Body of pancreas (tissue), 4 donors: Measurements from ENCODE around the gene PGAP2. TPM values are rescaled to one million over a fixed set of nuclear protein-coding genes. Genes with fewer than 3 reads are reported as not detected.
"Not testable (repeated sequence)": the region's sequence is repeated elsewhere in the genome, so short reads cannot be mapped to it uniquely, and the experiment has no call there.

Experiments
- ATAC-seq: fragments of 150-250 bp; one replicate; pipeline ENCODE4 v1.9.1; 2016
- DNase-seq, 4 donors: peaks; one replicate each; pipeline ENCODE4 v3.0.0-alpha.2; 2019
- H3K27ac ChIP-seq, 4 donors: fragments of 200-600 bp; sonication (generic); 1 replicate in 3 of 4; 2 replicates in 1 of 4; pipeline versions ENCODE4 v1.5.1 to v1.6.1; 2016 to 2019; ENCODE audit warnings: mild to moderate bottlenecking in 1 of 4, mixed read lengths in 1 of 4, moderate library complexity in 1 of 4
- H3K27me3 ChIP-seq, 2 donors: fragments of 200-600 bp; sonication (generic); one replicate each; pipeline ENCODE4 v1.6.0; 2016; ENCODE audit warnings: mild to moderate bottlenecking in 1 of 2
- H3K36me3 ChIP-seq, 2 donors: fragments of 200-600 bp; sonication (generic); replicated peaks in 1 of 2; 2 replicates each; pipeline ENCODE4 v1.5.1; 2016; ENCODE audit warnings: low read depth in 2 of 2; ENCODE audit not compliant: insufficient read depth in 1 of 2
- H3K4me1 ChIP-seq: fragments of 200-600 bp; sonication (generic); one replicate; pipeline ENCODE4 v1.6.0; 2016
- H3K4me3 ChIP-seq, 2 donors: fragments of 200-600 bp; sonication (generic); 1 replicate in 1 of 2; 2 replicates in 1 of 2; pipeline ENCODE4 v1.5.1; 2016 to 2019
- H3K9me3 ChIP-seq, 3 donors: fragments of 200-600 bp; sonication (generic); 1 replicate in 2 of 3; 2 replicates in 1 of 3; pipeline ENCODE4 v1.5.1; 2016
- POLR2A ChIP-seq, 3 donors: fragments of 450-650 bp; IDR thresholded peaks; one replicate each; pipeline ENCODE4 v1.6.1; 2016; ENCODE audit warnings: antibody characterized with exemption in 3 of 3, mild to moderate bottlenecking in 2 of 3
- WGBS, 2 donors: methylation state at CpG; one replicate each; pipeline ENCODE4 v1.1.5; 2017; 5-methylcytosine and 5-hydroxymethylcytosine counted together
- intact Hi-C: fragments of 100-400 bp; cut with DNase I; formaldehyde crosslinking; loops from one replicate; pipeline ENCODE4 v1.15.1; 2023
- total RNA-seq, 2 donors: library from RNA; depleted of rRNA; stranded (reverse); fragments of >200 nt; gene quantifications; one replicate each; pipeline ENCODE4 v1.1.0, GENCODE V29; 2016
- TF ChIP-seq, protein P1 (sequence below), 7 experiments: fragments of 450-650 bp in 4 of 7; fragments of 200-600 bp in 3 of 7; sonication (generic) in 3 of 7; IDR thresholded peaks; one replicate each; pipeline ENCODE4 v1.5.1; 2016 to 2019; ENCODE audit warnings: antibody characterized with exemption in 7 of 7

Gene PGAP2
- total RNA-seq, 2 donors from 2014 or later = 21.5 to 24.1 TPM

GRCh38 chr11:3810446-3810845 lies 2.1 kb downstream of the PGAP2 start:
- no peak for ATAC-seq
- WGBS, 2 donors = 60 to 90% methylated on average over 2 to 3 of the region's 3 CpGs

GRCh38 chr11:3810951-3811350 lies 2.6 kb downstream of the PGAP2 start:
- DNase-seq = no peak
- Histone ChIP-seq H3K27me3 (no peaks in the 10 kb centered on the region), H3K27ac (no peak overlapping the region), H3K9me3 (no peaks in the 10 kb centered on the region), H3K4me3 (no peak overlapping the region), H3K36me3 (no peaks in the 10 kb centered on the region), H3K4me1 (peaks cover 14% of the 10 kb centered on the region)
- intact Hi-C loops = no loop called here
- WGBS, 2 donors = 95 to 100% methylated on average over 1 to 4 of the region's 4 CpGs
- no peak for ATAC-seq
- TF ChIP-seq POLR2A (IDR thresholded peaks at IDR 0.05) = no peak
- TF ChIP-seq, protein P1, sequence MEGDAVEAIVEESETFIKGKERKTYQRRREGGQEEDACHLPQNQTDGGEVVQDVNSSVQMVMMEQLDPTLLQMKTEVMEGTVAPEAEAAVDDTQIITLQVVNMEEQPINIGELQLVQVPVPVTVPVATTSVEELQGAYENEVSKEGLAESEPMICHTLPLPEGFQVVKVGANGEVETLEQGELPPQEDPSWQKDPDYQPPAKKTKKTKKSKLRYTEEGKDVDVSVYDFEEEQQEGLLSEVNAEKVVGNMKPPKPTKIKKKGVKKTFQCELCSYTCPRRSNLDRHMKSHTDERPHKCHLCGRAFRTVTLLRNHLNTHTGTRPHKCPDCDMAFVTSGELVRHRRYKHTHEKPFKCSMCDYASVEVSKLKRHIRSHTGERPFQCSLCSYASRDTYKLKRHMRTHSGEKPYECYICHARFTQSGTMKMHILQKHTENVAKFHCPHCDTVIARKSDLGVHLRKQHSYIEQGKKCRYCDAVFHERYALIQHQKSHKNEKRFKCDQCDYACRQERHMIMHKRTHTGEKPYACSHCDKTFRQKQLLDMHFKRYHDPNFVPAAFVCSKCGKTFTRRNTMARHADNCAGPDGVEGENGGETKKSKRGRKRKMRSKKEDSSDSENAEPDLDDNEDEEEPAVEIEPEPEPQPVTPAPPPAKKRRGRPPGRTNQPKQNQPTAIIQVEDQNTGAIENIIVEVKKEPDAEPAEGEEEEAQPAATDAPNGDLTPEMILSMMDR (IDR thresholded peaks at IDR 0.05) = no peak

More at GRCh38 chr11:3810446-3810845, 2.1 kb downstream of the PGAP2 start:
- H3K36me3 ChIP-seq = no peaks in the 10 kb centered on the region
- no peak overlapping the region for H3K27ac ChIP-seq
- no peaks in the 10 kb centered on the region for H3K27me3 ChIP-seq
- TF ChIP-seq POLR2A (IDR thresholded peaks at IDR 0.05) = no peak
- TF ChIP-seq, protein P1 (IDR thresholded peaks at IDR 0.05) = no peak
- no peak overlapping the region for H3K4me3 ChIP-seq
- peaks cover 14% of the 10 kb centered on the region for H3K4me1 ChIP-seq
- intact Hi-C loops = no loop called here
- no peaks in the 10 kb centered on the region for H3K9me3 ChIP-seq
- no peak for DNase-seq

DNA sequence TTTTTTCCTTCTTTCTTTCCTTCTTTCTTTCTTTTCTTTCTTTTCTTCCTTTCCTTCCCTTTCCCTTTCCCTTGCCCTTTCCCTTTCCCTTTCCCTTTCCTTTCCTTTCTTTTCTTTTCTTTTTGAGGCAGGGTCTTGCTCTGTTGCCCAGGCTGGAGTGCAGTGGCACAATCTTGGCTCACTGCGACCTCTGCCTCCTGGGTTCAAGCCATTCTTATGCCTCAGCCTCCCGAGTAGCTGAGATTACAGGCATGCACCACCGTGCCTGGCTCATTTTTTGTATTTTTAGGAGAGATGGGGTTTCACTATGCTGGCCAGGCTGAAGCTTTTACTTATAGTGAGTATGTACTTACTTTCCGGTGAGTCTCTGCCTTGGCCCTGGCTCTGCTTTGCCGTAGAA lies 6.5 kb downstream of the PGAP2 start:
- H3K27me3 ChIP-seq, intact Hi-C loops, H3K4me1 ChIP-seq, H3K36me3 ChIP-seq, DNase-seq, ATAC-seq, H3K27ac ChIP-seq, H3K9me3 ChIP-seq, H3K4me3 ChIP-seq: not testable (repeated sequence)
- 88 to 94% methylated on average over 5 of the region's 5 CpGs for WGBS, 2 donors

DNA sequence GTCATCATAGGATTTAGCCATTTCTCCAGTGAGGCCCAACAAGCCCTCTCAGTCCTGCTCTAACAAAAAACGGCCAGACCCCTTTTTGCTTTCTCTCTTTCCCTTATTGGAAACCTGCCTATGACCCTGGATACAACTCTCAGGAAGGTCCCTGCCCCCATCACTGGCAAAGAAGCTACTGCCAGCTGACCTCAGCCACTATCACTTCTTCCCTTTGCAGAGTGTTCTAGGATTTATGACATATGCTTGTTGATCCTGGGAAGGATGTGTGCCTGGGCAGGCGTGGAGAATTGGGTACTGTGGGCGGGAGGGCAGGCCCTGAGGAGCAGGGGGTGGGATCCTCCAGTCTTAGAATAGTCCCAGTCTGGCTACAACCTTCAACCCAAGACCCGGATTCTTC lies 7.5 kb downstream of the PGAP2 start:
- Histone ChIP-seq H3K27me3 (no peaks in the 10 kb centered on the region), H3K4me1 (no peaks in the 10 kb centered on the region), H3K9me3 (no peaks in the 10 kb centered on the region), H3K27ac (no peak overlapping the region), H3K4me3 (no peak overlapping the region), H3K36me3 (no peaks in the 10 kb centered on the region)
- no peak for ATAC-seq
- DNase-seq = no peak
- intact Hi-C loops = no loop called here
- 80 to 88% methylated on average over 4 of the region's 4 CpGs for WGBS, 2 donors
- no peak for TF ChIP-seq POLR2A (IDR thresholded peaks at IDR 0.05)
- TF ChIP-seq, protein P1 (IDR thresholded peaks at IDR 0.05) = no peak

DNA sequence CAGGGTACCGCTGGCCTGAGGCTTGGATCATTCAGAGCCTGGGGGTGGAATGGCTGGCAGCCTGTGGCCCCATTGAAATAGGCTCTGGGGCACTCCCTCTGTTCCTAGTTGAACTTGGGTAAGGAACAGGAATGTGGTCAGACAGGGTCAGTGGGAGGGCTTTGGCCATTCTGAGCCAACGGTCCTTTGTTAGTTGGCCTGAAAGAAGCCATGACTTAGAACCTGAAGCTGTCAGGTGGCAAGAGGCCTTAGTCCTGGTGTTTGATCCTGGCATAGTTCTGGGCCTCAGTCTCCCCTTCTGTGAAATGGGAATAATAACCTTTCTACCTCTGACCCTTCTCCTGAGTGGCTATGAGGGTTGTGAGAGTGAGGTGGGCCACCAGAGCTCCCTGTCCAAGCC lies 8.3 kb downstream of the PGAP2 start:
- ATAC-seq (no peak), DNase-seq (no peak)
- no peaks in the 10 kb centered on the region for H3K9me3 ChIP-seq
- no peaks in the 10 kb centered on the region for H3K27me3 ChIP-seq
- H3K36me3 ChIP-seq = no peaks in the 10 kb centered on the region
- no peaks in the 10 kb centered on the region for H3K4me1 ChIP-seq
- no peak for TF ChIP-seq POLR2A (IDR thresholded peaks at IDR 0.05)
- TF ChIP-seq, protein P1 (IDR thresholded peaks at IDR 0.05) = no peak
- no peak overlapping the region for H3K27ac ChIP-seq
- WGBS, 2 donors = 75 to 77% methylated on average over 2 of the region's 2 CpGs
- H3K4me3 ChIP-seq = no peak overlapping the region
- intact Hi-C loops = no loop called here
